WERI-Rb-1 (cell line): Measurements from ENCODE around the gene MLLT6.

ENCODE experiments used
- DNase-seq: peaks from one replicate; pipeline ENCODE4 v3.0.0-alpha.2; 2020
- H3K27ac ChIP-seq: fragments of 250-450 bp; sonication (Bioruptor Pico); 2 replicates; pipeline ENCODE4 v1.5.1; 2020; ENCODE audit warnings: mild to moderate bottlenecking, moderate library complexity
- H3K27me3 ChIP-seq: fragments of 250-450 bp; sonication (Bioruptor Pico); 2 replicates; pipeline ENCODE4 v1.5.1; 2021; ENCODE audit warnings: mild to moderate bottlenecking, low read depth, moderate library complexity; ENCODE audit not compliant: insufficient read depth, severe bottlenecking
- H3K36me3 ChIP-seq: fragments of 250-450 bp; sonication (Bioruptor Pico); 2 replicates; pipeline ENCODE4 v1.5.1; 2020; ENCODE audit warnings: mild to moderate bottlenecking, moderate library complexity
- H3K4me3 ChIP-seq: 2 replicates; pipeline ENCODE4 v1.5.1; 2011; ENCODE audit warnings: low read depth, mild to moderate bottlenecking, control low read depth, low read length
- H3K9me3 ChIP-seq: fragments of 250-450 bp; sonication (Bioruptor Pico); 2 replicates; pipeline ENCODE4 v1.5.1; 2021; ENCODE audit warnings: mild to moderate bottlenecking, moderate library complexity; ENCODE audit not compliant: severe bottlenecking
- TF ChIP-seq, protein P1 (sequence below): IDR thresholded peaks from 2 replicates; pipeline ENCODE4 v1.5.1; 2011; ENCODE audit warnings: low read depth, mild to moderate bottlenecking, control low read depth, inconsistent platforms, low read length

MLLT6 gene

GRCh38 chr17:38709864-38710603 lies 5.0 kb downstream of the MLLT6 start:
- TF ChIP-seq, protein P1, sequence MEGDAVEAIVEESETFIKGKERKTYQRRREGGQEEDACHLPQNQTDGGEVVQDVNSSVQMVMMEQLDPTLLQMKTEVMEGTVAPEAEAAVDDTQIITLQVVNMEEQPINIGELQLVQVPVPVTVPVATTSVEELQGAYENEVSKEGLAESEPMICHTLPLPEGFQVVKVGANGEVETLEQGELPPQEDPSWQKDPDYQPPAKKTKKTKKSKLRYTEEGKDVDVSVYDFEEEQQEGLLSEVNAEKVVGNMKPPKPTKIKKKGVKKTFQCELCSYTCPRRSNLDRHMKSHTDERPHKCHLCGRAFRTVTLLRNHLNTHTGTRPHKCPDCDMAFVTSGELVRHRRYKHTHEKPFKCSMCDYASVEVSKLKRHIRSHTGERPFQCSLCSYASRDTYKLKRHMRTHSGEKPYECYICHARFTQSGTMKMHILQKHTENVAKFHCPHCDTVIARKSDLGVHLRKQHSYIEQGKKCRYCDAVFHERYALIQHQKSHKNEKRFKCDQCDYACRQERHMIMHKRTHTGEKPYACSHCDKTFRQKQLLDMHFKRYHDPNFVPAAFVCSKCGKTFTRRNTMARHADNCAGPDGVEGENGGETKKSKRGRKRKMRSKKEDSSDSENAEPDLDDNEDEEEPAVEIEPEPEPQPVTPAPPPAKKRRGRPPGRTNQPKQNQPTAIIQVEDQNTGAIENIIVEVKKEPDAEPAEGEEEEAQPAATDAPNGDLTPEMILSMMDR: no peak
- peak overlapping the region; percentile 63 for H3K27ac ChIP-seq

DNA sequence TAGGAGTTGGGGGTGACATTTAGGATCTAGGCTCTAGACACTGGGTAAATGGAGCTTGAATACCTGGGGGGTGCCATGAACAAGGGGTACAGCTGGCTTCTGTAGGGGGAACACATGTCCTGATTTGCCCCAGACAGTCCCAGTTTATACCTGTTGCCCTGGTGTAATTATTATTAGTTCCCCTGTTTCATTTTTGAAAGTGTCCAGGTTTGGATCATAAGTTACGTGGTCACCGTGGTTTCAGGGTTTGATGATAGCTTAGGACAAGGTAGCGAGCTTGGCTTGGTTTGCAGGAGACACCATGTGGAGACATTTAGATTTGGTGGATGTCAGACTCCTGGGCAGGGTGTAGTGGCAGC lies 5.5 kb downstream of the MLLT6 start:
- Histone ChIP-seq H3K36me3 (peaks cover 89% of the 10 kb centered on the region), H3K27ac (peak overlapping the region; percentile 63), H3K4me3 (no peak overlapping the region), H3K27me3 (no peaks in the 10 kb centered on the region), H3K9me3 (no peaks in the 10 kb centered on the region)
- DNase-seq: no peak
- TF ChIP-seq, protein P1: no peak

More at GRCh38 chr17:38709864-38710603, 5.0 kb downstream of the MLLT6 start:
- Histone ChIP-seq H3K27me3 (no peaks in the 10 kb centered on the region), H3K9me3 (no peaks in the 10 kb centered on the region), H3K36me3 (peaks cover 84% of the 10 kb centered on the region), H3K4me3 (no peak overlapping the region; the same call in 1 of the 2 replicates)
- DNase-seq: peak; percentile 67

GRCh38 chr17:38710985-38711384 lies 5.9 kb downstream of the MLLT6 start:
- DNase-seq: no peak
- Histone ChIP-seq H3K4me3 (no peak overlapping the region), H3K27me3 (no peaks in the 10 kb centered on the region), H3K9me3 (no peaks in the 10 kb centered on the region), H3K36me3 (peaks cover 93% of the 10 kb centered on the region), H3K27ac (peak overlapping the region; percentile 63)
- TF ChIP-seq, protein P1: no peak

GRCh38 chr17:38711792-38712571 lies 6.9 kb downstream of the MLLT6 start:
- Histone ChIP-seq H3K36me3 (peaks cover 97% of the 10 kb centered on the region), H3K9me3 (no peaks in the 10 kb centered on the region), H3K27ac (no peak overlapping the region), H3K27me3 (no peaks in the 10 kb centered on the region), H3K4me3 (no peak overlapping the region)
- TF ChIP-seq, protein P1: no peak
- no peak for DNase-seq

- TF ChIP-seq, protein P1: no peak
- no peak for DNase-seq
- Histone ChIP-seq H3K4me3 (no peak overlapping the region), H3K36me3 (peaks cover 97% of the 10 kb centered on the region), H3K27me3 (no peaks in the 10 kb centered on the region), H3K9me3 (no peaks in the 10 kb centered on the region), H3K27ac (no peak overlapping the region)
Measured at GRCh38 chr17:38712593-38712992, 7.5 kb downstream of the MLLT6 start.
